ENCODE measurements around the gene COLQ. TPM values are rescaled to one million over a fixed set of nuclear protein-coding genes. Genes with fewer than 3 reads are reported as not detected.
"Not testable (repeated sequence)": the region's sequence is repeated elsewhere in the genome, so short reads cannot be mapped to it uniquely, and the experiment has no call there.

Gene COLQ
- total RNA-seq, 1 experiment from 2014 or later = 1.5 TPM

GRCh38 chr3:15458212-15458780 lies 63.2 kb downstream of the COLQ start:
- H3K4me2 ChIP-seq (ENCODE audit: low read length) = no peak overlapping the region
- H3K36me3 ChIP-seq (ENCODE audit: low read depth, low read length) = no peaks in the 10 kb centered on the region
- H2AFZ ChIP-seq (ENCODE audit: low read length) = no peak overlapping the region
- H3K9me3 ChIP-seq (ENCODE audit: low read length) = no peaks in the 10 kb centered on the region
- H3K4me1 ChIP-seq (ENCODE audit: insufficient read depth, low read length) = no peaks in the 10 kb centered on the region
- DNase-seq = no peak
- no peaks in the 10 kb centered on the region for H3F3A ChIP-seq (ENCODE audit: low read length, unreplicated experiment)
- CTCF ChIA-PET = no interaction called here
- H3K27ac ChIP-seq (ENCODE audit: low read length) = no peak overlapping the region
- ATAC-seq = peak; percentile 19; the same call in 1 of the 2 replicates
- H4K20me1 ChIP-seq (ENCODE audit: low read length) = no peaks in the 10 kb centered on the region
- no peak overlapping the region for H3K4me3 ChIP-seq (ENCODE audit: low read length)
- H3K9ac ChIP-seq (ENCODE audit: low read length) = no peak overlapping the region
- intact Hi-C loops (cut with micrococcal nuclease) = no loop called here
- H3K9me2 ChIP-seq (replicated peaks; ENCODE audit: low read length) = no peaks in the 10 kb centered on the region
- no TSS peak for BruUV-seq (replicated peaks)
- H3K27me3 ChIP-seq (ENCODE audit: low read length) = no peaks in the 10 kb centered on the region
- POLR2A ChIA-PET (ENCODE audit: unreplicated experiment) = no interaction called here
- no peak for TF ChIP-seq CTCF (conservative IDR thresholded peaks at IDR 0.05; ENCODE audit: low read depth, low read length)
- TF ChIP-seq EZH2 (IDR thresholded peaks at IDR 0.05; ENCODE audit: low read length, unreplicated experiment) = no peak
- no peak for TF ChIP-seq EZH2phosphoT487 (IDR thresholded peaks at IDR 0.05; ENCODE audit: borderline replicate concordance, low read length)
- H3K79me2 ChIP-seq (ENCODE audit: low read length) = no peaks in the 10 kb centered on the region

GRCh38 chr3:15456915-15457314 lies 64.6 kb downstream of the COLQ start:
- ATAC-seq; BruUV-seq (replicated peaks); H3K27me3 ChIP-seq (ENCODE audit: low read length); H2AFZ ChIP-seq (ENCODE audit: low read length); H3K4me3 ChIP-seq (ENCODE audit: low read length); H4K20me1 ChIP-seq (ENCODE audit: low read length); CTCF ChIA-PET; H3F3A ChIP-seq (ENCODE audit: low read length, unreplicated experiment); intact Hi-C loops (cut with micrococcal nuclease); H3K9ac ChIP-seq (ENCODE audit: low read length); H3K9me3 ChIP-seq (ENCODE audit: low read length); H3K36me3 ChIP-seq (ENCODE audit: low read depth, low read length); H3K9me2 ChIP-seq (replicated peaks; ENCODE audit: low read length); H3K79me2 ChIP-seq (ENCODE audit: low read length); H3K4me1 ChIP-seq (ENCODE audit: insufficient read depth, low read length); H3K27ac ChIP-seq (ENCODE audit: low read length); H3K4me2 ChIP-seq (ENCODE audit: low read length); POLR2A ChIA-PET (ENCODE audit: unreplicated experiment); DNase-seq: not testable (repeated sequence)

- Histone ChIP-seq H3K27me3 (ENCODE audit: low read length) (no peaks in the 10 kb centered on the region), H3K4me2 (ENCODE audit: low read length) (no peak overlapping the region), H3K79me2 (ENCODE audit: low read length) (no peaks in the 10 kb centered on the region), H3K4me1 (ENCODE audit: insufficient read depth, low read length) (no peaks in the 10 kb centered on the region), H3K9ac (ENCODE audit: low read length) (no peak overlapping the region), H3F3A (ENCODE audit: low read length, unreplicated experiment) (no peaks in the 10 kb centered on the region), H3K9me2 (replicated peaks; ENCODE audit: low read length) (no peaks in the 10 kb centered on the region), H2AFZ (ENCODE audit: low read length) (no peak overlapping the region), H3K9me3 (ENCODE audit: low read length) (no peaks in the 10 kb centered on the region), H3K36me3 (ENCODE audit: low read depth, low read length) (no peaks in the 10 kb centered on the region), H3K27ac (ENCODE audit: low read length) (no peak overlapping the region), H4K20me1 (ENCODE audit: low read length) (no peaks in the 10 kb centered on the region), H3K4me3 (ENCODE audit: low read length) (no peak overlapping the region)
- POLR2A ChIA-PET (ENCODE audit: unreplicated experiment) = no interaction called here
- no peak for TF ChIP-seq CTCF (conservative IDR thresholded peaks at IDR 0.05; ENCODE audit: low read depth, low read length)
- no peak for TF ChIP-seq EZH2phosphoT487 (IDR thresholded peaks at IDR 0.05; ENCODE audit: borderline replicate concordance, low read length)
- no peak for TF ChIP-seq EZH2 (IDR thresholded peaks at IDR 0.05; ENCODE audit: low read length, unreplicated experiment)
- no TSS peak for BruUV-seq (replicated peaks)
- ATAC-seq (no peak), DNase-seq (no peak)
- CTCF ChIA-PET = interaction anchor here (0.6 kb wide), 1 partner anchor 26 kb away, joined by 6 read pairs; no protein-coding TSS in a partner anchor
- intact Hi-C loops (cut with micrococcal nuclease) = no loop called here
These were observed 65.2 kb downstream of the COLQ start for GRCh38 chr3:15456321-15456720.
